Liver (tissue), 9 donors: Measurements from ENCODE around the gene SFT2D1. TPM values are rescaled to one million over a fixed set of nuclear protein-coding genes. Genes with fewer than 3 reads are reported as not detected.

ENCODE experiments used
- DNase-seq: peaks from one replicate; pipeline ENCODE4 v3.0.0-alpha.2; 2017; ENCODE audit warnings: low spot score
- H3K27ac ChIP-seq, 2 donors: one replicate each; pipeline ENCODE4 v1.7.0; 2013; ENCODE audit warnings: inconsistent platforms in 2 of 2, low read length in 2 of 2, control low read depth in 1 of 2, low read depth in 1 of 2, mild to moderate bottlenecking in 1 of 2
- H3K27me3 ChIP-seq, 4 donors: one replicate each; pipeline versions ENCODE4 v1.6.1 to v1.7.0; 2013; ENCODE audit warnings: low read length in 3 of 4, inconsistent platforms in 1 of 4, mild to moderate bottlenecking in 1 of 4, moderate library complexity in 1 of 4; ENCODE audit not compliant: control insufficient read depth in 4 of 4, insufficient read depth in 4 of 4
- H3K36me3 ChIP-seq, 4 donors: one replicate each; pipeline versions ENCODE4 v1.6.1 to v1.7.0; 2013; ENCODE audit warnings: low read length in 3 of 4, mild to moderate bottlenecking in 3 of 4, low read depth in 1 of 4, moderate library complexity in 1 of 4; ENCODE audit not compliant: control insufficient read depth in 4 of 4, insufficient read depth in 3 of 4
- H3K4me1 ChIP-seq, 4 donors: one replicate each; pipeline versions ENCODE4 v1.6.1 to v1.7.0; 2013; ENCODE audit warnings: low read length in 3 of 4, mild to moderate bottlenecking in 3 of 4, moderate library complexity in 1 of 4; ENCODE audit not compliant: control insufficient read depth in 4 of 4, insufficient read depth in 4 of 4
- H3K4me3 ChIP-seq, 3 donors: one replicate each; pipeline versions ENCODE4 v1.6.1 to v1.7.0; 2013; ENCODE audit warnings: low read length in 3 of 3, control low read depth in 1 of 3, low read depth in 1 of 3, mild to moderate bottlenecking in 1 of 3
- H3K9ac ChIP-seq, 2 donors: one replicate each; pipeline ENCODE4 v1.7.0; 2013; ENCODE audit warnings: low read length in 2 of 2, mild to moderate bottlenecking in 2 of 2, moderate library complexity in 2 of 2, control low read depth in 1 of 2, low read depth in 1 of 2
- H3K9me3 ChIP-seq, 4 donors: one replicate each; pipeline versions ENCODE4 v1.6.1 to v1.7.0; 2013; ENCODE audit warnings: low read length in 3 of 4; ENCODE audit not compliant: control insufficient read depth in 4 of 4
- ATF3 ChIP-seq: IDR thresholded peaks from 2 replicates; pipeline ENCODE4 v1.6.1; 2016; ENCODE audit warnings: antibody characterized with exemption
- CTCF ChIP-seq: fragments of 150-350 bp; IDR thresholded peaks from 2 replicates; pipeline ENCODE4 v1.5.1; 2017; ENCODE audit warnings: improper control_type of control experiment, low read depth, low read length; ENCODE audit not compliant: missing input control
- EGR1 ChIP-seq, 2 donors: IDR thresholded peaks; 2 replicates each; pipeline ENCODE4 v1.6.1; 2016 to 2018; ENCODE audit warnings: antibody characterized with exemption in 2 of 2, low read depth in 2 of 2
- FOXA1 ChIP-seq: IDR thresholded peaks from 2 replicates; pipeline ENCODE4 v1.6.1; 2016; ENCODE audit warnings: antibody characterized with exemption
- FOXA2 ChIP-seq: IDR thresholded peaks from 2 replicates; pipeline ENCODE4 v1.6.1; 2016; ENCODE audit warnings: antibody characterized with exemption
- GABPA ChIP-seq, 2 donors: IDR thresholded peaks in 1 of 2; conservative IDR thresholded peaks in 1 of 2; 2 replicates each; pipeline ENCODE4 v1.6.1; 2016; ENCODE audit warnings: antibody characterized with exemption in 2 of 2, mild to moderate bottlenecking in 1 of 2, moderate library complexity in 1 of 2
- HNF4A ChIP-seq, 2 donors: conservative IDR thresholded peaks; 2 replicates each; pipeline ENCODE4 v1.6.1; 2016; ENCODE audit warnings: antibody characterized with exemption in 2 of 2, mild to moderate bottlenecking in 2 of 2
- HNF4G ChIP-seq: IDR thresholded peaks from 2 replicates; pipeline ENCODE4 v1.6.1; 2016; ENCODE audit warnings: antibody characterized with exemption
- JUND ChIP-seq, 2 donors: IDR thresholded peaks; 2 replicates each; pipeline ENCODE4 v1.6.1; 2016; ENCODE audit warnings: antibody characterized with exemption in 2 of 2
- MAX ChIP-seq: IDR thresholded peaks from 2 replicates; pipeline ENCODE4 v1.6.1; 2016; ENCODE audit warnings: antibody characterized with exemption
- NR2F2 ChIP-seq: IDR thresholded peaks from 2 replicates; pipeline ENCODE4 v1.6.1; 2016; ENCODE audit warnings: antibody characterized with exemption
- REST ChIP-seq: IDR thresholded peaks from 2 replicates; pipeline ENCODE4 v1.6.1; 2016; ENCODE audit warnings: antibody characterized with exemption, mild to moderate bottlenecking
- RXRA ChIP-seq, 2 donors: IDR thresholded peaks; 2 replicates each; pipeline ENCODE4 v1.6.1; 2017 to 2018; ENCODE audit warnings: antibody characterized with exemption in 2 of 2, mild to moderate bottlenecking in 1 of 2
- SP1 ChIP-seq: IDR thresholded peaks from 2 replicates; pipeline ENCODE4 v1.6.1; 2018; ENCODE audit warnings: antibody characterized with exemption, mild to moderate bottlenecking
- TAF1 ChIP-seq: conservative IDR thresholded peaks from 2 replicates; pipeline ENCODE4 v1.6.1; 2016; ENCODE audit warnings: antibody characterized with exemption, mild to moderate bottlenecking
- YY1 ChIP-seq: IDR thresholded peaks from 2 replicates; pipeline ENCODE4 v1.6.1; 2016; ENCODE audit warnings: antibody characterized with exemption, mild to moderate bottlenecking
- ZBTB33 ChIP-seq: IDR thresholded peaks from 2 replicates; pipeline ENCODE4 v1.6.1; 2016; ENCODE audit warnings: antibody characterized with exemption
- WGBS: extraction: QIAGEN DNeasy Blood & Tissue Kit; methylation state at CpG from one replicate; pipeline ENCODE4 v1.1.7; 2013; 5-methylcytosine and 5-hydroxymethylcytosine counted together
- polyA plus RNA-seq, 2 donors: library from polyadenylated mRNA; stranded (reverse) in 1 of 2; unstranded in 1 of 2; fragments of 200-250 nt in 1 of 2; fragments of >200 nt in 1 of 2; fragmentation: Nextera tagmentation in 1 of 2; extraction: Ambion mirVana in 1 of 2; gene quantifications; one replicate each; pipeline versions ENCODE4 v1.2.1 to v1.2.3, GENCODE V29; 2013 to 2015
- total RNA-seq, 2 donors: library from RNA; depleted of rRNA; stranded (reverse); fragments of >200 nt; gene quantifications; one replicate each; pipeline ENCODE4 v1.2.3, GENCODE V29; 2014
- donor health status: healthy.
- donor health status: healthy.
- donor health status: healthy.
- donor health status: healthy.
- donor health status: healthy.

The SFT2D1 gene
- total and polyA plus RNA-seq, 4 donors, result 9.5 to 16.6 (median 15.2) TPM

GRCh38 chr6:166370489-166370888, 28.1 kb upstream of the SFT2D1 start:
- Histone ChIP-seq H3K27ac (no peak overlapping the region), H3K4me1 (peaks cover 3 to 15% (median 10%) of the 10 kb centered on the region in 4 donors), H3K4me3 (no peak overlapping the region), H3K9ac (no peak overlapping the region), H3K36me3 (peaks cover 3 to 10% (median 5%) of the 10 kb centered on the region in 4 donors), H3K27me3 (no peaks in the 10 kb centered on the region), H3K9me3 (no peaks in the 10 kb centered on the region)
- DNase-seq, result no peak
- TF ChIP-seq EGR1 (IDR thresholded peaks at IDR 0.05; ENCODE audit: low read depth in 2 of 2) (no peak), CTCF (no peak), FOXA1 (no peak), HNF4A (conservative IDR thresholded peaks at IDR 0.05) (no peak), MAX (no peak), TAF1 (no peak), FOXA2 (no peak), ATF3 (no peak), GABPA (IDR thresholded peaks at IDR 0.05 in 1 of 2, conservative IDR thresholded peaks at IDR 0.05 in 1 of 2) (no peak), YY1 (no peak)
- 97% methylated on average over 3 of the region's 3 CpGs for WGBS

GRCh38 chr6:166369782-166370181, 27.4 kb upstream of the SFT2D1 start:
- 84% methylated on average over 3 of the region's 3 CpGs for WGBS
- H3K4me3 ChIP-seq, result no peak overlapping the region
- no peak for TF ChIP-seq HNF4A (conservative IDR thresholded peaks at IDR 0.05)
- no peak for TF ChIP-seq FOXA2
- no peak for TF ChIP-seq YY1
- no peak for TF ChIP-seq FOXA1
- no peak for TF ChIP-seq EGR1 (IDR thresholded peaks at IDR 0.05; ENCODE audit: low read depth in 2 of 2)
- no peak for TF ChIP-seq ZBTB33
- no peak for TF ChIP-seq NR2F2
- TF ChIP-seq TAF1, result no peak
- no peak for TF ChIP-seq JUND (IDR thresholded peaks at IDR 0.05)
- TF ChIP-seq RXRA (IDR thresholded peaks at IDR 0.05), result no peak
- TF ChIP-seq SP1, result no peak
- TF ChIP-seq ATF3, result no peak
- TF ChIP-seq MAX, result no peak
- no peak for TF ChIP-seq CTCF
- no peak for TF ChIP-seq REST
- no peak for TF ChIP-seq HNF4G
- H3K27me3 ChIP-seq, result no peaks in the 10 kb centered on the region
- H3K4me1 ChIP-seq, result peaks cover 3 to 15% (median 10%) of the 10 kb centered on the region in 4 donors
- peaks cover 3 to 15% (median 10%) of the 10 kb centered on the region in 4 donors for H3K36me3 ChIP-seq
- H3K9ac ChIP-seq, result no peak overlapping the region
- no peaks in the 10 kb centered on the region for H3K9me3 ChIP-seq
- DNase-seq, result no peak
- no peak overlapping the region for H3K27ac ChIP-seq
